Measurements from ENCODE around the gene ZDHHC23. TPM values are rescaled to one million over a fixed set of nuclear protein-coding genes. Genes with fewer than 3 reads are reported as not detected.

Gene ZDHHC23
- polyA plus RNA-seq, 4 donors: 3.8 to 9.6 (median 6.0) TPM

Other genes with a start within 250 kb of the ZDHHC23 start
- gene NAA50, start 201.8 kb upstream of the ZDHHC23 start, polyA plus RNA-seq: 10 to 100 TPM; 17.0 to 89.6 (median 41.0) TPM
- 10 to 100 TPM; 13.8 to 47.7 (median 17.6) TPM for gene ATP6V1A, start 201.0 kb upstream of the ZDHHC23 start, polyA plus RNA-seq
- gene GRAMD1C, start 109.2 kb upstream of the ZDHHC23 start, polyA plus RNA-seq: 10 to 100 TPM in 3 of 4 donors, 1 to 10 TPM in 1; 5.5 to 27.4 (median 22.8) TPM
- gene CCDC191, start 108.5 kb downstream of the ZDHHC23 start, polyA plus RNA-seq: 1 to 10 TPM in 3 of 4 donors, under 1 TPM in 1; 0.54 to 8.8 (median 1.7) TPM
- 10 to 100 TPM in 1 of 4 donors, 1 to 10 TPM in 3; 4.5 to 27.4 (median 7.3) TPM for gene QTRT2, start 108.7 kb downstream of the ZDHHC23 start, polyA plus RNA-seq
- gene DRD3, start 231.0 kb downstream of the ZDHHC23 start, polyA plus RNA-seq: not detected